ENCODE results near the gene MTPN.

DNA sequence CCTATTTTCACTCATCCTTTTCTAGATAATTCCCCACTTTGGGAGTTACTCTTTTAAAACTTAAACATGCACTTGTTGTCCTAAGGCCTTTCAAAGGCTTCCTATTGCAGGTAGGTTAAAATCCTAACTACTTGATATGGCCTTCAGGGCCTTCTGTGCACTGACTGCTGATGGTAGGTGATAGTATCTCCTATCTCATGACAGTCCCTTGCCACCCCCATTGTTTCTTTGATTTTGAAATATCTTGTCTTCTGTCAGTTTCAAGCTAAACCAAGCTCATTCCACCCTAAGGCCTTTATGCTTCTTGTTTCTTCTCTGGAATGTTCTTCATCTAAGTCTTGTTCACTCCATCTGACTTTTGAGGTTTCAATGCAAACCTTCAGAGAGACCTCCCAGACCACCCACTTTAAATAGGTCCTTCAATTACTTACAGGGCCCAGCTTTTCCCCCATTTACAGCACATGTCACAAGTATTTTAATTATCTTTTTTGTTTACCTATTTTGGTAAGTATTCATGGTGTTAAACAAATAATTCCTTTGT lies 2.4 kb upstream of the MTPN start:
- TF ChIP-seq ELF4 (IDR thresholded peaks at IDR 0.05): no peak
- no peak for TF ChIP-seq SUZ12 (IDR thresholded peaks at IDR 0.05)
- TF ChIP-seq TARDBP (IDR thresholded peaks at IDR 0.05): no peak
- no peak for TF ChIP-seq BHLHE40 (IDR thresholded peaks at IDR 0.05; ENCODE audit: borderline replicate concordance)
- no peak for TF ChIP-seq ZNF384 (IDR thresholded peaks at IDR 0.05)
- TF ChIP-seq SP1 (IDR thresholded peaks at IDR 0.05): no peak
- TF ChIP-seq NFRKB (IDR thresholded peaks at IDR 0.05): no peak
- no peak for TF ChIP-seq PKNOX1 (IDR thresholded peaks at IDR 0.05)
- no peak for TF ChIP-seq LEF1 (IDR thresholded peaks at IDR 0.05; ENCODE audit: borderline replicate concordance)
